ENCODE data around the gene IL4R. TPM values are rescaled to one million over a fixed set of nuclear protein-coding genes. Genes with fewer than 3 reads are reported as not detected.

Gene IL4R
- total RNA-seq, 1 donor from 2014 or later: 64.1 TPM

DNA sequence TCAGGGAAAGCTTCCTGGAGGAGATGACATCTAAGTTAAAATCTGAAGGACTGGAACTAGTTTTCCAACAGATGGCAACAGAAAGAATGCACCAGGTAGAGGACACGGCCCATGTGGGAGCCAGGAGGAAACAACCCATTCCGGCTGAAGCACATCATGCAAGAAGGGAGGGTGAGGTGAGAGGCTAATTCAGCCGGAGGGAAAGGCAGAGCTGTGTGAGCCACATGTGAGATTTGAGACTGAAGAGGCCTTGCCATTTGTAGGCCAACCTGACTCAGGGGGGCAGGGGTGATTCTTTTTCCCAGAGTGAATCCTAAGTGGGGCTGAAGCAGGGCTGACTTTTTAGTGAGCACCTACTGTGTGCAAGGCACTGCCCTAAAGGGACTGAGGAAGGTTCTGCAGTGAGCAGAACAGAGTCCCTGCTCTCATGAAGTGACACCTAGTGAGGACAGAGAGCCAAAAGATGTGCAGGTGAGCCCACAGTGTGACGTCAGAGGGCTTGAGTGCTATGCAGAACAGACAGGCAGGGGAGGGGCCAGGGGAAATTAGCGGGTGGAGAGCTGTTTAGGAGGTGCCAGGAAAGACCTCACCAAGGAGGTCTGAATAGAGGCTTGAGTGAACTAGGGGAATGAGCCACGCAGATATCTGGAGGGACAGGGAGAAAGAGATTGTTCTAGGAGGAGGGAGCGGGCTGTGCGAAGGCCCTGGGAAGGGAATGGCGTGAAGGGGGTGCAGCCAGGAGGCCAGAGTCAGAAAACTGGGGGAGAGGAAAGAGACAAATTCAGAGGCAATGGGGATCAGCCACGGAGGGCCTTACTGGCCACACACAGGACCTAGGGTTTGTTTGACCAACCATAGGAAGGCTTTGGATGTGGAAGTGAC, 68.4 kb downstream of the IL4R start:
- no peak overlapping the region for H3K4me3 ChIP-seq
- intact Hi-C loops (cut with DNase I): no loop called here
- H3K27me3 ChIP-seq: no peaks in the 10 kb centered on the region
- TF ChIP-seq, protein P1, sequence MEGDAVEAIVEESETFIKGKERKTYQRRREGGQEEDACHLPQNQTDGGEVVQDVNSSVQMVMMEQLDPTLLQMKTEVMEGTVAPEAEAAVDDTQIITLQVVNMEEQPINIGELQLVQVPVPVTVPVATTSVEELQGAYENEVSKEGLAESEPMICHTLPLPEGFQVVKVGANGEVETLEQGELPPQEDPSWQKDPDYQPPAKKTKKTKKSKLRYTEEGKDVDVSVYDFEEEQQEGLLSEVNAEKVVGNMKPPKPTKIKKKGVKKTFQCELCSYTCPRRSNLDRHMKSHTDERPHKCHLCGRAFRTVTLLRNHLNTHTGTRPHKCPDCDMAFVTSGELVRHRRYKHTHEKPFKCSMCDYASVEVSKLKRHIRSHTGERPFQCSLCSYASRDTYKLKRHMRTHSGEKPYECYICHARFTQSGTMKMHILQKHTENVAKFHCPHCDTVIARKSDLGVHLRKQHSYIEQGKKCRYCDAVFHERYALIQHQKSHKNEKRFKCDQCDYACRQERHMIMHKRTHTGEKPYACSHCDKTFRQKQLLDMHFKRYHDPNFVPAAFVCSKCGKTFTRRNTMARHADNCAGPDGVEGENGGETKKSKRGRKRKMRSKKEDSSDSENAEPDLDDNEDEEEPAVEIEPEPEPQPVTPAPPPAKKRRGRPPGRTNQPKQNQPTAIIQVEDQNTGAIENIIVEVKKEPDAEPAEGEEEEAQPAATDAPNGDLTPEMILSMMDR (IDR thresholded peaks at IDR 0.05): no peak
- no peak for TF ChIP-seq POLR2AphosphoS5 (IDR thresholded peaks at IDR 0.05; ENCODE audit: insufficient read depth in 1 of 2, low read depth in 1 of 2)
- TF ChIP-seq POLR2A (IDR thresholded peaks at IDR 0.05): no peak
- H3K4me1 ChIP-seq: no peaks in the 10 kb centered on the region
- H3K36me3 ChIP-seq: no peaks in the 10 kb centered on the region
- no peak overlapping the region for H3K27ac ChIP-seq
- no peaks in the 10 kb centered on the region for H3K9me3 ChIP-seq
- peak; percentile 69 to 79 for DNase-seq (ENCODE audit: extremely low spot score in 2 of 2)

DNA sequence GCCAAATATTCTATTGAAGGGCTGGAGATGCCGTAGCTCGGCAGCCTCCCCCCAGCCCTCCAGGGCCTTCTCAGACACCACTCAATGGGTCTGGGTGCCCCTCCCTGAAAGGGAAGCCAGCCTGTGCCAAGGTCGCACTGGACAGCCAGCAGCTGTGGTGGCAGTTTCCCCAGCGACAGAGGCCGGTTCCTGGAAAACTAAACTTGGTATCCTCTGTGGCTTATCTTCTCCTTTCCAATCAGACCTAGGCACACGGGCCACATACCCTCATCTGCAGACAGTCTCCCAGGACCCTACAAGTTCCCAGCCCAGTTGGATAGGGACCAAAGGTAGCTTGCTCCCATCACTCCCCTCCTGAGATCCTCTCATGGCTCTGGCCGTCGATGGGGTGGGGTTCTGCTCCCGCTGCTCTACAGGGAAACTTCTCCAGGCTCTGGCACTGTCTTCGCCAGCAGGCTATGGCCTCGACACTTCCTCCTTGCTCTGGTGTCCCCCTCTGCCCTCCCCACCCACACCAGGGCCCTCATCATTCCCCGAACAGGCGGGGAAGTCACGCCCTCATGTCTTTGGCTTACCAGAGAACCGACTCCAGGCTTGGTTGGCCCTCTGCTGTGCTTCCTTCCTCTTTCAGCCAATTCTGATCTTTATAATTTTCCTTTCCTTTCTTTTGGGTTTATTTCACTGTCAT, 69.9 kb downstream of the IL4R start:
- TF ChIP-seq POLR2AphosphoS5 (IDR thresholded peaks at IDR 0.05; ENCODE audit: insufficient read depth in 1 of 2, low read depth in 1 of 2): no peak
- TF ChIP-seq, protein P1 (IDR thresholded peaks at IDR 0.05): no peak
- Histone ChIP-seq H3K27ac (no peak overlapping the region), H3K9me3 (no peaks in the 10 kb centered on the region), H3K4me3 (no peak overlapping the region), H3K27me3 (no peaks in the 10 kb centered on the region), H3K36me3 (no peaks in the 10 kb centered on the region), H3K4me1 (no peaks in the 10 kb centered on the region)
- intact Hi-C loops (cut with DNase I): no loop called here
- peak; percentile 46 to 67 for DNase-seq (ENCODE audit: extremely low spot score in 2 of 2)

DNA sequence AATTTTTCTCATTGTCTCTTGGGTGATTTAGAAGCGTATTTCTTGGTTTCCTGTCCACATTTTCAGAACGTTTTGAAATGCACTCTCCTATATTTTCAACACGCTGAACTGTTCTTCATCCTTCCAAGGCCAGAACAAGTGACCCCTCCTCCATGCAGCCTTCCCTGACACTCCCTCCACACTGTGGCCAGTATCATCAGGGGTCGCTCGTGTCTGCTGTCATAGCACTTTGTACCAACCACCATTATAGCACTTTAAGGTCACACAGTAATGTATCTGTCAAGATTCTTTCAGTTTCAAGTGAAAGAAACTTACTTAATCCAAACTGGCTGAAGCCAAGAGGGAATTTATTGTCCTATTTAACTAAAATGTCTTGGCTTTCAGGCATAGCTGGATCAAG, 70.7 kb downstream of the IL4R start:
- TF ChIP-seq, protein P1 (IDR thresholded peaks at IDR 0.05): no peak
- TF ChIP-seq POLR2A (IDR thresholded peaks at IDR 0.05) (no peak), POLR2AphosphoS5 (IDR thresholded peaks at IDR 0.05; ENCODE audit: insufficient read depth in 1 of 2, low read depth in 1 of 2) (no peak)
- no peak overlapping the region for H3K4me3 ChIP-seq
- H3K27ac ChIP-seq: no peak overlapping the region
- no peaks in the 10 kb centered on the region for H3K27me3 ChIP-seq
- intact Hi-C loops (cut with DNase I): no loop called here
- DNase-seq (ENCODE audit: extremely low spot score in 2 of 2): peak in 1 of 2 donors; percentile 16
- H3K4me1 ChIP-seq: no peaks in the 10 kb centered on the region
- no peaks in the 10 kb centered on the region for H3K36me3 ChIP-seq
- H3K9me3 ChIP-seq: no peaks in the 10 kb centered on the region

GRCh38 chr16:27385398-27385797, 71.6 kb downstream of the IL4R start:
- no peaks in the 10 kb centered on the region for H3K4me1 ChIP-seq
- H3K36me3 ChIP-seq: no peaks in the 10 kb centered on the region
- no peaks in the 10 kb centered on the region for H3K9me3 ChIP-seq
- no peak overlapping the region for H3K27ac ChIP-seq
- intact Hi-C loops (cut with DNase I): no loop called here
- TF ChIP-seq POLR2AphosphoS5 (IDR thresholded peaks at IDR 0.05; ENCODE audit: insufficient read depth in 1 of 2, low read depth in 1 of 2) (no peak), POLR2A (IDR thresholded peaks at IDR 0.05) (no peak)
- TF ChIP-seq, protein P1 (IDR thresholded peaks at IDR 0.05): no peak
- H3K4me3 ChIP-seq: no peak overlapping the region
- peak in 1 of 2 donors; percentile 6 for DNase-seq (ENCODE audit: extremely low spot score in 2 of 2)
- no peaks in the 10 kb centered on the region for H3K27me3 ChIP-seq

GRCh38 chr16:27386674-27387073, 72.9 kb downstream of the IL4R start:
- Histone ChIP-seq H3K9me3 (no peaks in the 10 kb centered on the region), H3K36me3 (no peaks in the 10 kb centered on the region), H3K4me3 (no peak overlapping the region), H3K27me3 (no peaks in the 10 kb centered on the region), H3K27ac (no peak overlapping the region), H3K4me1 (no peaks in the 10 kb centered on the region)
- intact Hi-C loops (cut with DNase I): no loop called here
- TF ChIP-seq, protein P1 (IDR thresholded peaks at IDR 0.05): no peak
- no peak for TF ChIP-seq POLR2A (IDR thresholded peaks at IDR 0.05)
- TF ChIP-seq POLR2AphosphoS5 (IDR thresholded peaks at IDR 0.05; ENCODE audit: insufficient read depth in 1 of 2, low read depth in 1 of 2): no peak
- peak; percentile 19 to 20 for DNase-seq (ENCODE audit: extremely low spot score in 2 of 2)
